IMR-90 (cell line): ENCODE data around the gene OR1D5. TPM values are rescaled to one million over a fixed set of nuclear protein-coding genes. Genes with fewer than 3 reads are reported as not detected.

ENCODE experiments used
- ATAC-seq: fragments of 200-7000 bp; cut with Tn5 transposase; 2 replicates; pipeline ENCODE4 v1.9.1; 2020; ENCODE audit warnings: low read depth, mild to moderate bottlenecking, moderate library complexity
- BruUV-seq: library from RNA; stranded (reverse); fragments of 400-500 nt; replicated peaks from 2 replicates; lab custom pipeline; 2021; lab: Mats Ljungman, UMichigan
- CTCF ChIA-PET: fragments of 300-600 bp; formaldehyde crosslinking; extraction: SDS; loops from one replicate; lab custom pipeline; 2021; ENCODE audit warnings: antibody characterized with exemption; lab: Yijun Ruan, JAX
- POLR2A ChIA-PET: fragments of 300-600 bp; sonication (Branson Sonifier 250); formaldehyde crosslinking; loops from one replicate; lab custom pipeline; 2022; ENCODE audit warnings: antibody characterized with exemption; ENCODE audit not compliant: unreplicated experiment; lab: Charles Lee
- DNase-seq: peaks from one replicate; pipeline ENCODE4 v3.0.0; 2013
- H2AFZ ChIP-seq: replicated peaks from 2 replicates; pipeline ENCODE3; 2013; ENCODE audit warnings: low read length, mild to moderate bottlenecking; ENCODE audit not compliant: poor library complexity
- H2AK5ac ChIP-seq: 2 replicates; pipeline ENCODE4 v1.6.1; 2013; ENCODE audit warnings: low read depth, low read length, inconsistent platforms
- H2AK9ac ChIP-seq: replicated peaks from 2 replicates; pipeline ENCODE3; 2013; ENCODE audit warnings: mild to moderate bottlenecking, low read depth, low read length, moderate library complexity; ENCODE audit not compliant: poor library complexity
- H2BK120ac ChIP-seq: 2 replicates; pipeline ENCODE4 v1.6.1; 2013; ENCODE audit warnings: low read depth, low read length, inconsistent platforms
- H2BK15ac ChIP-seq: 3 replicates; pipeline ENCODE4 v1.6.1; 2013; ENCODE audit warnings: low read depth, low read length, inconsistent platforms
- H2BK20ac ChIP-seq: 2 replicates; pipeline ENCODE4 v1.6.1; 2013; ENCODE audit warnings: low read depth, mild to moderate bottlenecking, inconsistent platforms, low read length, moderate library complexity
- H2BK5ac ChIP-seq: 2 replicates; pipeline ENCODE4 v1.6.1; 2013; ENCODE audit warnings: mild to moderate bottlenecking, low read depth, low read length, inconsistent platforms; ENCODE audit not compliant: poor library complexity, severe bottlenecking
- H3K14ac ChIP-seq: replicated peaks from 2 replicates; pipeline ENCODE4 v1.6.1; 2013; ENCODE audit warnings: low read depth, low read length, inconsistent platforms
- H3K18ac ChIP-seq: 2 replicates; pipeline ENCODE4 v1.6.1; 2013; ENCODE audit warnings: low read depth, low read length, control low read depth
- H3K23ac ChIP-seq: 2 replicates; pipeline ENCODE4 v1.6.1; 2013; ENCODE audit warnings: low read depth, low read length, inconsistent platforms
- H3K27ac ChIP-seq: 2 replicates; pipeline ENCODE4 v1.5.1; 2013; ENCODE audit warnings: mild to moderate bottlenecking, control low read depth, low read length; ENCODE audit not compliant: insufficient read depth
- H3K27me3 ChIP-seq: 2 replicates; pipeline ENCODE4 v1.6.1; 2013; ENCODE audit warnings: low read length; ENCODE audit not compliant: control insufficient read depth, insufficient read depth
- H3K36me3 ChIP-seq: 2 replicates; pipeline ENCODE4 v1.6.1; 2013; ENCODE audit warnings: low read length, mixed read lengths; ENCODE audit not compliant: control insufficient read depth, insufficient read depth
- H3K4ac ChIP-seq: 2 replicates; pipeline ENCODE4 v1.6.1; 2013; ENCODE audit warnings: low read depth, low read length, inconsistent platforms
- H3K4me1 ChIP-seq: 2 replicates; pipeline ENCODE4 v1.6.1; 2013; ENCODE audit warnings: low read length, mixed read lengths; ENCODE audit not compliant: control insufficient read depth, insufficient read depth
- H3K4me2 ChIP-seq: 2 replicates; pipeline ENCODE4 v1.6.1; 2013; ENCODE audit warnings: low read depth, mild to moderate bottlenecking, control low read depth, low read length, moderate library complexity
- H3K4me3 ChIP-seq: 2 replicates; pipeline ENCODE4 v1.5.1; 2013; ENCODE audit warnings: low read depth, mild to moderate bottlenecking, control low read depth, low read length, moderate library complexity; ENCODE audit not compliant: insufficient read depth
- H3K56ac ChIP-seq: 2 replicates; pipeline ENCODE4 v1.6.1; 2013; ENCODE audit warnings: low read length, inconsistent platforms; ENCODE audit not compliant: insufficient read depth; ENCODE audit errors: extremely low read depth
- H3K79me1 ChIP-seq, 2 experiments: 2 replicates each; pipeline ENCODE4 v1.6.1; 2013; ENCODE audit warnings: low read length in 2 of 2, inconsistent platforms in 1 of 2, low read depth in 1 of 2
- H3K9ac ChIP-seq: 2 replicates; pipeline ENCODE4 v1.6.1; 2013; ENCODE audit warnings: low read depth, low read length, control low read depth
- H3K9me1 ChIP-seq: 2 replicates; pipeline ENCODE4 v1.6.1; 2013; ENCODE audit warnings: low read length, inconsistent platforms; ENCODE audit not compliant: insufficient read depth
- H3K9me3 ChIP-seq: 2 replicates; pipeline ENCODE4 v1.6.1; 2013; ENCODE audit warnings: low read length; ENCODE audit not compliant: control insufficient read depth, insufficient read depth
- H4K20me1 ChIP-seq: 2 replicates; pipeline ENCODE4 v1.6.1; 2013; ENCODE audit warnings: low read length, inconsistent platforms; ENCODE audit not compliant: insufficient read depth
- H4K5ac ChIP-seq: 2 replicates; pipeline ENCODE4 v1.6.1; 2013; ENCODE audit warnings: mild to moderate bottlenecking, low read depth, low read length, control low read depth
- H4K8ac ChIP-seq, 2 experiments: 2 replicates each; pipeline ENCODE4 v1.6.1; 2013; ENCODE audit warnings: low read depth in 2 of 2, low read length in 2 of 2, control low read depth in 1 of 2, inconsistent platforms in 1 of 2
- H4K91ac ChIP-seq: 2 replicates; pipeline ENCODE4 v1.6.1; 2013; ENCODE audit warnings: low read depth, low read length, inconsistent platforms; ENCODE audit not compliant: insufficient read depth
- CEBPB ChIP-seq: IDR thresholded peaks from 2 replicates; pipeline ENCODE4 v1.6.1; 2012; ENCODE audit warnings: low read depth, low read length, improper control_type of control experiment
- CHD1 ChIP-seq: IDR thresholded peaks from 2 replicates; pipeline ENCODE4 v1.6.1; 2012; ENCODE audit warnings: low read depth, low read length, improper control_type of control experiment
- FOS ChIP-seq: fragments of 150-350 bp; IDR thresholded peaks from 2 replicates; pipeline ENCODE4 v1.6.1; 2016; ENCODE audit warnings: low read depth, low read length
- MAFK ChIP-seq: IDR thresholded peaks from 2 replicates; pipeline ENCODE4 v1.6.1; 2012; ENCODE audit warnings: low read depth, low read length, improper control_type of control experiment
- MAZ ChIP-seq: IDR thresholded peaks from 2 replicates; pipeline ENCODE4 v1.6.1; 2012; ENCODE audit warnings: low read depth, mild to moderate bottlenecking, low read length, improper control_type of control experiment, moderate library complexity, borderline replicate concordance
- MXI1 ChIP-seq: IDR thresholded peaks from 2 replicates; pipeline ENCODE4 v1.6.1; 2012; ENCODE audit warnings: low read depth, mild to moderate bottlenecking, low read length, moderate library complexity, borderline replicate concordance
- NFE2L2 ChIP-seq: fragments of 150-350 bp; IDR thresholded peaks from 2 replicates; pipeline ENCODE4 v1.6.1; 2016; ENCODE audit warnings: low read depth, mild to moderate bottlenecking, low read length
- POLR2A ChIP-seq: IDR thresholded peaks from 2 replicates; pipeline ENCODE4 v1.6.1; 2012; ENCODE audit warnings: mild to moderate bottlenecking, low read depth, low read length
- RAD21 ChIP-seq: IDR thresholded peaks from 2 replicates; pipeline ENCODE4 v1.6.1; 2012; ENCODE audit warnings: low read length, improper control_type of control experiment
- RCOR1 ChIP-seq: IDR thresholded peaks from 2 replicates; pipeline ENCODE4 v1.6.1; 2012; ENCODE audit warnings: mild to moderate bottlenecking, low read length, improper control_type of control experiment; ENCODE audit not compliant: insufficient replicate concordance
- RFX5 ChIP-seq: IDR thresholded peaks from 2 replicates; pipeline ENCODE4 v1.8.0; 2012; ENCODE audit warnings: low read depth, mild to moderate bottlenecking, low read length, moderate library complexity
- SMC3 ChIP-seq: fragments of 150-350 bp; IDR thresholded peaks from 2 replicates; pipeline ENCODE4 v1.6.1; 2016; ENCODE audit warnings: low read depth, mild to moderate bottlenecking, antibody characterized with exemption, low read length, moderate library complexity
- WGBS, 2 experiments: methylation state at CpG; one replicate each; pipeline versions ENCODE4 v1.1.5 to v1.1.7; 2013; ENCODE audit warnings: missing lambda C conversion rate in 2 of 2; ENCODE audit not compliant: insufficient read length in 1 of 2; ENCODE audit errors: extremely low coverage in 2 of 2; 5-methylcytosine and 5-hydroxymethylcytosine counted together
- dilution Hi-C: fragments of 300-500 bp; cut with HindIII; formaldehyde crosslinking; loops from one replicate; pipeline ENCODE4 v1.14.3; 2018; ENCODE audit warnings: low sequenced_read_pairs; ENCODE audit not compliant: unreplicated experiment
- in situ Hi-C: fragments of 300-500 bp; cut with MboI; formaldehyde crosslinking; loops from 3 replicates; pipeline ENCODE4 v1.14.3; 2019; ENCODE audit warnings: low sequenced_read_pairs, inconsistent platforms, mixed read lengths
- intact Hi-C: fragments of 100-400 bp; cut with micrococcal nuclease; formaldehyde crosslinking; loops from 2 replicates; pipeline ENCODE4 v1.10.0; 2022
- polyA plus RNA-seq, 3 experiments: library from polyadenylated mRNA; depleted of rRNA; stranded (reverse); fragments of >200 nt; gene quantifications; 2 replicates each; pipeline ENCODE4 v1.2.3, GENCODE V29; 2012; ENCODE audit warnings: low replicate concordance in 1 of 3
- total RNA-seq: library from RNA; depleted of rRNA; stranded (reverse); fragments of >200 nt; gene quantifications from 2 replicates; pipeline ENCODE4 v1.2.3, GENCODE V29; 2012
- TF ChIP-seq, protein P1 (sequence below): conservative IDR thresholded peaks from 2 replicates; pipeline ENCODE4 v1.5.1; 2012; ENCODE audit warnings: mild to moderate bottlenecking, low read depth, low read length, improper control_type of control experiment
- TF ChIP-seq, protein P2 (sequence below): fragments of 150-350 bp; IDR thresholded peaks from 2 replicates; pipeline ENCODE4 v1.6.1; 2016; ENCODE audit warnings: low read depth, mild to moderate bottlenecking, low read length, moderate library complexity, borderline replicate concordance
- TF ChIP-seq, protein P3 (sequence below): fragments of 150-350 bp; IDR thresholded peaks from 2 replicates; pipeline ENCODE4 v1.6.1; 2017; ENCODE audit warnings: mild to moderate bottlenecking, antibody characterized with exemption, low read length, low read depth

Gene OR1D5
- total and polyA plus RNA-seq, 2 of the 4 experiments (the other 2 are of a cell fraction): not detected

DNA sequence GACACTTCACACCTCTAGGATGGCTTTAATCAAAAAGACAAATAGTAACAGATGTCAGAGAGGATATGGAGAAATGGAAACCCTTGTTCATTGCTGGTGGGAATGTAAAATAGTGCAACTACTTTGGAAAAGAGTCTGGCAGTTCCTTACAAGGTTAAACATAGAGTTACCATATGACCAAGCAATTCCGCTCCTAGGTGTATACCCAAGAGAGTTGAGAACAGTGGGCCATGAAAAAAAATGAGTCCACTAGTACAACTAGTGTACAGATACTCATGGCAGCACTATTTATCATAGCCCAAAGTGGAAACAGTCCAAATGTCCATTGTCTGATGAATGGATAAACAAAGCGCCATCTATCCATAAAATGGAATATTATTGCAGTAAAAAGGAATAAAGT lies 39.1 kb downstream of the OR1D5 start:
- no peak overlapping the region for H3K18ac ChIP-seq
- peaks cover 4% of the 10 kb centered on the region for H3K9me3 ChIP-seq
- ATAC-seq (no peak), DNase-seq (no peak)
- no peaks in the 10 kb centered on the region for H3K27me3 ChIP-seq
- TF ChIP-seq CHD1 (no peak), NFE2L2 (no peak), RAD21 (no peak), POLR2A (no peak), FOS (no peak), MXI1 (no peak), MAZ (no peak), RCOR1 (no peak), RFX5 (no peak), SMC3 (no peak), CEBPB (no peak), MAFK (no peak)
- TF ChIP-seq, protein P1, sequence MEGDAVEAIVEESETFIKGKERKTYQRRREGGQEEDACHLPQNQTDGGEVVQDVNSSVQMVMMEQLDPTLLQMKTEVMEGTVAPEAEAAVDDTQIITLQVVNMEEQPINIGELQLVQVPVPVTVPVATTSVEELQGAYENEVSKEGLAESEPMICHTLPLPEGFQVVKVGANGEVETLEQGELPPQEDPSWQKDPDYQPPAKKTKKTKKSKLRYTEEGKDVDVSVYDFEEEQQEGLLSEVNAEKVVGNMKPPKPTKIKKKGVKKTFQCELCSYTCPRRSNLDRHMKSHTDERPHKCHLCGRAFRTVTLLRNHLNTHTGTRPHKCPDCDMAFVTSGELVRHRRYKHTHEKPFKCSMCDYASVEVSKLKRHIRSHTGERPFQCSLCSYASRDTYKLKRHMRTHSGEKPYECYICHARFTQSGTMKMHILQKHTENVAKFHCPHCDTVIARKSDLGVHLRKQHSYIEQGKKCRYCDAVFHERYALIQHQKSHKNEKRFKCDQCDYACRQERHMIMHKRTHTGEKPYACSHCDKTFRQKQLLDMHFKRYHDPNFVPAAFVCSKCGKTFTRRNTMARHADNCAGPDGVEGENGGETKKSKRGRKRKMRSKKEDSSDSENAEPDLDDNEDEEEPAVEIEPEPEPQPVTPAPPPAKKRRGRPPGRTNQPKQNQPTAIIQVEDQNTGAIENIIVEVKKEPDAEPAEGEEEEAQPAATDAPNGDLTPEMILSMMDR: no peak
- TF ChIP-seq, protein P2, sequence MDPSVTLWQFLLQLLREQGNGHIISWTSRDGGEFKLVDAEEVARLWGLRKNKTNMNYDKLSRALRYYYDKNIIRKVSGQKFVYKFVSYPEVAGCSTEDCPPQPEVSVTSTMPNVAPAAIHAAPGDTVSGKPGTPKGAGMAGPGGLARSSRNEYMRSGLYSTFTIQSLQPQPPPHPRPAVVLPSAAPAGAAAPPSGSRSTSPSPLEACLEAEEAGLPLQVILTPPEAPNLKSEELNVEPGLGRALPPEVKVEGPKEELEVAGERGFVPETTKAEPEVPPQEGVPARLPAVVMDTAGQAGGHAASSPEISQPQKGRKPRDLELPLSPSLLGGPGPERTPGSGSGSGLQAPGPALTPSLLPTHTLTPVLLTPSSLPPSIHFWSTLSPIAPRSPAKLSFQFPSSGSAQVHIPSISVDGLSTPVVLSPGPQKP: no peak
- TF ChIP-seq, protein P3, sequence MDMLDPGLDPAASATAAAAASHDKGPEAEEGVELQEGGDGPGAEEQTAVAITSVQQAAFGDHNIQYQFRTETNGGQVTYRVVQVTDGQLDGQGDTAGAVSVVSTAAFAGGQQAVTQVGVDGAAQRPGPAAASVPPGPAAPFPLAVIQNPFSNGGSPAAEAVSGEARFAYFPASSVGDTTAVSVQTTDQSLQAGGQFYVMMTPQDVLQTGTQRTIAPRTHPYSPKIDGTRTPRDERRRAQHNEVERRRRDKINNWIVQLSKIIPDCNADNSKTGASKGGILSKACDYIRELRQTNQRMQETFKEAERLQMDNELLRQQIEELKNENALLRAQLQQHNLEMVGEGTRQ: no peak
- no peak overlapping the region for H2AK5ac ChIP-seq
- H3K79me1 ChIP-seq: 0 out of 4 replicates have a peak, but pooled peaks cover 0 to 4% of the 10 kb centered on the region in 2 experiments
- in situ Hi-C loops (no loop called here), intact Hi-C loops (no loop called here), dilution Hi-C loops (no loop called here)
- H2BK120ac ChIP-seq: no peak overlapping the region
- CTCF ChIA-PET: no interaction called here
- no peak overlapping the region for H3K9ac ChIP-seq
- H3K4me1 ChIP-seq: no peaks in the 10 kb centered on the region
- H3K36me3 ChIP-seq: peaks cover 4% of the 10 kb centered on the region
- WGBS, 2 experiments: no CpG with 5 or more reads among the region's 2 CpGs
- no peak overlapping the region for H2BK15ac ChIP-seq
- POLR2A ChIA-PET: no interaction called here
- no peaks in the 10 kb centered on the region for H4K20me1 ChIP-seq
- no peak overlapping the region for H3K23ac ChIP-seq
- H4K91ac ChIP-seq: no peak overlapping the region
- no peak overlapping the region for H3K4ac ChIP-seq
- no peak overlapping the region for H2BK5ac ChIP-seq
- no peak overlapping the region for H3K4me3 ChIP-seq
- no TSS peak for BruUV-seq
- H2AK9ac ChIP-seq: no peak overlapping the region
- H2AFZ ChIP-seq: no peak overlapping the region
- H3K4me2 ChIP-seq: no peak overlapping the region
- no peak overlapping the region for H4K8ac ChIP-seq
- H3K56ac ChIP-seq: no peak overlapping the region
- no peak overlapping the region for H3K14ac ChIP-seq
- no peak overlapping the region for H2BK20ac ChIP-seq
- H3K27ac ChIP-seq: no peak overlapping the region
- no peaks in the 10 kb centered on the region for H3K9me1 ChIP-seq
- H4K5ac ChIP-seq: no peak overlapping the region
